Right ventricle myocardium superior (tissue), 1 donor: Measurements from ENCODE around the gene CTTN. TPM values are rescaled to one million over a fixed set of nuclear protein-coding genes. Genes with fewer than 3 reads are reported as not detected.
"Not testable (repeated sequence)": the region's sequence is repeated elsewhere in the genome, so short reads cannot be mapped to it uniquely, and the experiment has no call there.

Experiments used
- ATAC-seq: fragments of 200-7000 bp; cut with Tn5 transposase; one replicate; pipeline ENCODE4 v1.9.1; 2020; ENCODE audit warnings: mild to moderate bottlenecking; ENCODE audit not compliant: poor library complexity
- DNase-seq: peaks from one replicate; pipeline ENCODE4 v3.0.0-alpha.2; 2020
- intact Hi-C: fragments of 100-400 bp; cut with DNase I; formaldehyde crosslinking; loops from one replicate; pipeline ENCODE4 v1.11.2; 2022
- total RNA-seq: library from RNA; stranded (reverse); fragmentation: NEBNext Ultra II Directional; extraction: Animal tissue kit (Norgen Biotek cat#: 25700); gene quantifications from one replicate; pipeline ENCODE4 v1.2.1, GENCODE V29; 2021
- donor health status: DM: no; HTN: yes; CAD: no; lungs with severe emphysema.

CTTN gene
- total RNA-seq, 1 donor from 2014 or later: 156 TPM

GRCh38 chr11:70377645-70378044 is 20.7 kb upstream of the CTTN start:
- intact Hi-C loops: no loop called here
- DNase-seq (no peak), ATAC-seq (no peak)

- ATAC-seq (no peak), DNase-seq (no peak)
- intact Hi-C loops: no loop called here
Observed at GRCh38 chr11:70378506-70379134, 19.7 kb upstream of the CTTN start.

- no peak for ATAC-seq
- no peak for DNase-seq
- intact Hi-C loops: no loop called here
Observed at GRCh38 chr11:70381350-70381749, 17.0 kb upstream of the CTTN start.

- DNase-seq (no peak), ATAC-seq (no peak)
- intact Hi-C loops: no loop called here
Observed at GRCh38 chr11:70381872-70382861, 16.2 kb upstream of the CTTN start.

GRCh38 chr11:70383664-70384565 is 14.4 kb upstream of the CTTN start:
- ATAC-seq: no peak
- intact Hi-C loops: no loop called here
- no peak for DNase-seq

GRCh38 chr11:70384566-70385152 is 13.7 kb upstream of the CTTN start:
- DNase-seq (no peak), ATAC-seq (peak; percentile 9)
- intact Hi-C loops: no loop called here

- no peak for DNase-seq
- intact Hi-C loops: no loop called here
- ATAC-seq: no peak
Observed at GRCh38 chr11:70387564-70387963, 10.8 kb upstream of the CTTN start.

- ATAC-seq: no peak
- no peak for DNase-seq
- intact Hi-C loops: no loop called here
Observed at GRCh38 chr11:70389201-70389600, 9.1 kb upstream of the CTTN start.

GRCh38 chr11:70390882-70391281 is 7.4 kb upstream of the CTTN start:
- intact Hi-C loops, ATAC-seq, DNase-seq: not testable (repeated sequence)

- ATAC-seq: no peak
Observed at GRCh38 chr11:70394211-70394950, 3.9 kb upstream of the CTTN start.

GRCh38 chr11:70397336-70397982 is 870 bp upstream of the CTTN start:
- intact Hi-C loops: no loop called here
- no peak for ATAC-seq
- no peak for DNase-seq

More at GRCh38 chr11:70394211-70394950, 3.9 kb upstream of the CTTN start:
- intact Hi-C loops: no loop called here
- DNase-seq: no peak

- peak; percentile 10 for ATAC-seq
- intact Hi-C loops: no loop called here
- no peak for DNase-seq
Observed at GRCh38 chr11:70398834-70399680, 728 bp downstream of the CTTN start.

GRCh38 chr11:70399681-70400112 is 1.4 kb downstream of the CTTN start:
- intact Hi-C loops: no loop called here
- DNase-seq: peak; percentile 87
- peak; percentile 77 for ATAC-seq

GRCh38 chr11:70400643-70401042 is 2.3 kb downstream of the CTTN start:
- ATAC-seq (no peak), DNase-seq (no peak)
- intact Hi-C loops: no loop called here

- intact Hi-C loops: no loop called here
- ATAC-seq: no peak
Observed at GRCh38 chr11:70402016-70402415, 3.7 kb downstream of the CTTN start.

GRCh38 chr11:70402685-70403084 is 4.4 kb downstream of the CTTN start:
- DNase-seq: no peak

More at GRCh38 chr11:70402016-70402415, 3.7 kb downstream of the CTTN start:
- DNase-seq: no peak

GRCh38 chr11:70404244-70404643 is 5.9 kb downstream of the CTTN start:
- ATAC-seq: no peak
- DNase-seq: no peak
- intact Hi-C loops: no loop called here

More at GRCh38 chr11:70402685-70403084, 4.4 kb downstream of the CTTN start:
- ATAC-seq: no peak
- intact Hi-C loops: no loop called here
